Psoas muscle (tissue), 8 donors: ENCODE data around the gene DBNDD2. TPM values are rescaled to one million over a fixed set of nuclear protein-coding genes. Genes with fewer than 3 reads are reported as not detected.

Source experiments
- ATAC-seq, 4 donors: fragments of 200-7000 bp; cut with Tn5 transposase; one replicate each; pipeline ENCODE4 v1.9.1; 2020; ENCODE audit warnings: moderate library complexity in 3 of 4, mild to moderate bottlenecking in 2 of 4
- DNase-seq, 2 donors: peaks; one replicate each; pipeline ENCODE4 v3.0.0-alpha.2; 2020
- H3K27ac ChIP-seq: fragments of 200-600 bp; one replicate; pipeline ENCODE4 v1.8.0; 2022
- H3K27me3 ChIP-seq, 3 donors: fragments of 200-600 bp in 1 of 3; one replicate each; pipeline versions ENCODE4 v1.6.1 to v1.8.0; 2013 to 2022; ENCODE audit warnings: low read length in 2 of 3, mild to moderate bottlenecking in 2 of 3, moderate library complexity in 1 of 3; ENCODE audit not compliant: insufficient read depth in 3 of 3
- H3K36me3 ChIP-seq, 2 donors: fragments of 200-600 bp in 1 of 2; one replicate each; pipeline versions ENCODE4 v1.6.1 to v1.8.0; 2013 to 2022; ENCODE audit warnings: low read depth in 1 of 2, mild to moderate bottlenecking in 1 of 2, moderate library complexity in 1 of 2; ENCODE audit not compliant: insufficient read depth in 1 of 2
- H3K4me1 ChIP-seq: fragments of 200-600 bp; one replicate; pipeline ENCODE4 v1.8.0; 2022
- H3K4me3 ChIP-seq: fragments of 200-600 bp; one replicate; pipeline ENCODE4 v1.8.0; 2022; ENCODE audit warnings: mild to moderate bottlenecking
- H3K9me3 ChIP-seq: fragments of 200-600 bp; one replicate; pipeline ENCODE4 v1.8.0; 2022
- WGBS, 3 donors: extraction: QIAGEN DNeasy Blood & Tissue Kit; methylation state at CpG; one replicate each; pipeline versions ENCODE4 v1.1.6 to v1.1.7; 2013; 5-methylcytosine and 5-hydroxymethylcytosine counted together
- intact Hi-C, 2 donors: fragments of 100-400 bp; cut with DNase I; formaldehyde crosslinking; loops; one replicate each; pipeline versions ENCODE4 v1.11.0 to v1.14.2; 2022
- polyA plus RNA-seq, 3 donors: library from polyadenylated mRNA; stranded (reverse); fragments of 200-250 nt; gene quantifications; one replicate each; pipeline ENCODE4 v1.2.3, GENCODE V29; 2013
- total RNA-seq, 4 donors: library from RNA; stranded (reverse); fragmentation: NEBNext Ultra II Directional in 2 of 4; extraction: Animal tissue kit (Norgen Biotek cat#: 25700) in 2 of 4; gene quantifications; one replicate each; pipeline versions ENCODE4 v1.2.1 to v1.2.4, GENCODE V29; 2021 to 2023
- TF ChIP-seq, protein P1 (sequence below): fragments of 200-600 bp; IDR thresholded peaks from one replicate; pipeline ENCODE4 v1.8.0; 2022; ENCODE audit warnings: antibody characterized with exemption
- donor health status: healthy with polysubstance abuse.
- donor health status: DM: no; HTN: no; CAD: no; lungs with moderate emphysema.
- donor health status: Bipolar disorder and iron deficiency.
- donor health status: healthy.
- donor health status: DM: yes; HTN: yes; CAD: no.
- donor health status: DM: no; HTN: no; CAD: no.
- donor health status: DM: no; HTN: no; CAD: no.
- donor health status: DM: yes; HTN: yes; CAD: no.

The DBNDD2 gene
- total and polyA plus RNA-seq, 7 donors = 108 to 230 (median 162) TPM

- DNase-seq (peak; percentile 98 to 99), ATAC-seq (peak; percentile 75 to 85 (median 82))
- Histone ChIP-seq H3K4me3 (peak within 1 kb of the TSS; percentile 83), H3K36me3 (peaks cover 9 to 34% of the 10 kb centered on the region in 2 donors), H3K4me1 (peaks cover 36% of the 10 kb centered on the region), H3K27me3 (no peaks in the 10 kb centered on the region), H3K27ac (peak within 1 kb of the TSS; percentile 93), H3K9me3 (no peaks in the 10 kb centered on the region)
- intact Hi-C loops = loop anchor here (2.0 kb wide), 2 partner anchors 16 to 74 kb away; no protein-coding TSS in a partner anchor
- TF ChIP-seq, protein P1, sequence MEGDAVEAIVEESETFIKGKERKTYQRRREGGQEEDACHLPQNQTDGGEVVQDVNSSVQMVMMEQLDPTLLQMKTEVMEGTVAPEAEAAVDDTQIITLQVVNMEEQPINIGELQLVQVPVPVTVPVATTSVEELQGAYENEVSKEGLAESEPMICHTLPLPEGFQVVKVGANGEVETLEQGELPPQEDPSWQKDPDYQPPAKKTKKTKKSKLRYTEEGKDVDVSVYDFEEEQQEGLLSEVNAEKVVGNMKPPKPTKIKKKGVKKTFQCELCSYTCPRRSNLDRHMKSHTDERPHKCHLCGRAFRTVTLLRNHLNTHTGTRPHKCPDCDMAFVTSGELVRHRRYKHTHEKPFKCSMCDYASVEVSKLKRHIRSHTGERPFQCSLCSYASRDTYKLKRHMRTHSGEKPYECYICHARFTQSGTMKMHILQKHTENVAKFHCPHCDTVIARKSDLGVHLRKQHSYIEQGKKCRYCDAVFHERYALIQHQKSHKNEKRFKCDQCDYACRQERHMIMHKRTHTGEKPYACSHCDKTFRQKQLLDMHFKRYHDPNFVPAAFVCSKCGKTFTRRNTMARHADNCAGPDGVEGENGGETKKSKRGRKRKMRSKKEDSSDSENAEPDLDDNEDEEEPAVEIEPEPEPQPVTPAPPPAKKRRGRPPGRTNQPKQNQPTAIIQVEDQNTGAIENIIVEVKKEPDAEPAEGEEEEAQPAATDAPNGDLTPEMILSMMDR = peak; percentile 90
- WGBS, 3 donors = 0% methylated on average over 55 of the region's 55 CpGs
Measured at GRCh38 chr20:45362804-45363610, 45.1 kb upstream of the DBNDD2 start, which contains the start of gene SYS1. TSS of gene SYS1 (plus strand) at chr20:45363156. CDS start at chr20:45363532, 376 bp downstream.

- Histone ChIP-seq H3K27me3 (no peaks in the 10 kb centered on the region), H3K36me3 (peaks cover 12 to 42% of the 10 kb centered on the region in 2 donors), H3K27ac (peak overlapping the region; percentile 93), H3K4me1 (peaks cover 32% of the 10 kb centered on the region), H3K9me3 (no peaks in the 10 kb centered on the region), H3K4me3 (peak overlapping the region; percentile 83)
- DNase-seq (no peak), ATAC-seq (no peak)
- intact Hi-C loops = loop anchor here (2.0 kb wide), 2 partner anchors 17 to 73 kb away; no protein-coding TSS in a partner anchor
- TF ChIP-seq, protein P1 = no peak
- 20 to 22% (median 21%) methylated on average over 23 of the region's 23 CpGs for WGBS, 3 donors
Measured at GRCh38 chr20:45363611-45364492, 44.2 kb upstream of the DBNDD2 start.

DNA sequence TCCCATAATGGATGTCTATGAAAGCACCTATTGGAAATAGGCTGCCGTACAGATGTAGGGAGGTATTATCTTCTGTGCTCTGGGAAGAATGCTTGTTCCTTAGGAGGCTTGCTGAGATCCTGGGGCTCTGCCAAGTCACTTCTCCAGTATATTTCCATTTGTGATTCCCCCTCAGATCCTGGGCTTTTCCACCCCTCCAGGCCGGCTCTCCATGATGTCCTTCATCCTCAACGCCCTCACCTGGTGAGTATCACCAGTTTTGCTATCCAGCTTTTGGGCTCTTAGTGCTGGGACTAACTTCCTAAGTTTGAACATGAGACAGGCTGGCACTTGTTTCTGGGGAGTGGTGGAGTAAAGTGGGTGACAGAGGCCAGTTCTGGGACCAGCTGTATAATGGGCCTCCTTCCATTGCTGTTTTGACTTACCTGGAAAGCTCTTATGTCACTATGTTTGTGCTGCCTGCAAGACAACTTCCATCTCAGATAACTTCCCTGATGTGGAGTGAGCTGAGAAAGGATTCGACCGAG, 42.6 kb upstream of the DBNDD2 start:
- Histone ChIP-seq H3K4me1 (peaks cover 18% of the 10 kb centered on the region), H3K27ac (no peak overlapping the region), H3K36me3 (peaks cover 12 to 42% of the 10 kb centered on the region in 2 donors), H3K9me3 (no peaks in the 10 kb centered on the region), H3K27me3 (no peaks in the 10 kb centered on the region), H3K4me3 (no peak overlapping the region)
- DNase-seq (no peak), ATAC-seq (no peak)
- intact Hi-C loops = no loop called here
- 82 to 91% (median 85%) methylated on average over 5 of the region's 5 CpGs for WGBS, 3 donors
- TF ChIP-seq, protein P1 = no peak

DNA sequence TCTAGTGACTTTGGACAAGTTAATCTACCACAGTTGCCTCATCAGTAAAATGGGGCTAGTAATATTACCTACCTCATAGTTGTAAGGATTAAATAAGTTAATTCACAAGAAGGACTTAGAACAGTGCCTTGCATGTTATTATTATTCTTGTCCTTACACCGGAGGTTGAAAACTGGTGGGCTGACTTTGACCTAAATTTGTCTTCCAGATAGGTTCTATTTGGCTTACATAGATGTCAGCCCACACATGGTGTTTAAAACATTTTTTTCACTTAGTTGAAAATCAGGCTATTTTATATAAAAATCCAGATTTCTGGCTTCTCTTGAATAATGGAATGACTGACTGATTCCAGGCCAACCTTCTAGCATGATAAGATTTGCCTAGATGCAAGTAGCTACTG, 41.9 kb upstream of the DBNDD2 start:
- no peaks in the 10 kb centered on the region for H3K27me3 ChIP-seq
- TF ChIP-seq, protein P1 = no peak
- peaks cover 18% of the 10 kb centered on the region for H3K4me1 ChIP-seq
- intact Hi-C loops = no loop called here
- DNase-seq (no peak), ATAC-seq (no peak)
- H3K27ac ChIP-seq = no peak overlapping the region
- peaks cover 12 to 42% of the 10 kb centered on the region in 2 donors for H3K36me3 ChIP-seq
- H3K4me3 ChIP-seq = no peak overlapping the region
- WGBS, 3 donors = 77 to 94% (median 89%) methylated on average over 1 of the region's 1 CpG
- no peaks in the 10 kb centered on the region for H3K9me3 ChIP-seq
